ENCODE data around the gene BMPR1B.

DNA sequence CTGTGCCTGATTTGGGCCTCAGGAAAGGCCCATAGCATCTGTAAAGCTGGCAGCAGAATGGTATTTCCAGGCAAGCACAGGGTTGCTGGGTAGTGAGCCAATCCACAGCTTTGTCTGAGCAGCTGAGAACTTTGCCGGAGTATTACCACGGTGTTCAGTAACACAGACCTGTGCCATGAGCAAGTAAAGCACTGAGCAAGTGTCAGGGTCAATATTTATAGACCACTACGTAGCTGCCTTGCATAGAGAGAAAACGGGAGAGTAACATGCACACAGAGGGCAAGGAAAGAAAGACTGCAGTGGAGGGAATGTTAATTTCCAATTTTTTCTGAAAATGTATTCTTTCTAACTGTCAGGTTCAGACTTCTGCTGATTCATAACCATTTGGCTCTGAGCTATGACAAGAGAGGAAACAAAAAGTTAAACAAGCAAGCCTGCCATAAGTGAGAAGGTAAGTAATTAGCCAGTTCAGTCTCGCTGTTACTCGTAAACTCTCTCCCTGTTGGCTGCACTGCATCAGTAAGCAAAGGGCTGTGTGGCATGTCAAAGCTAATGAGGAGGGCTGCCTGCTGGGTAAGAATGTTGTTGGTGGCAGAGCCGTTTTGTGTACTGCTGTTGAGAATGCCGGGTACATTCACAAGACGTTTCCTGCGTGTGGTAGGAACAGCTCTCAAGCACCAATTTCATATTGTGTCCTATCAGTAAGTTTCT is 238.1 kb downstream of the BMPR1B start:
- TF ChIP-seq POLR2A (IDR thresholded peaks at IDR 0.05; ENCODE audit: low read depth, low read length) (no peak), TAF1 (IDR thresholded peaks at IDR 0.05; ENCODE audit: borderline replicate concordance, low read depth, low read length) (no peak)

Measured in GM12892 (cell line).